Liver (tissue), 9 donors: ENCODE measurements around the gene CFAP410. TPM values are rescaled to one million over a fixed set of nuclear protein-coding genes. Genes with fewer than 3 reads are reported as not detected.

Source experiments
- DNase-seq: peaks from one replicate; pipeline ENCODE4 v3.0.0-alpha.2; 2017; ENCODE audit warnings: low spot score
- H3K27ac ChIP-seq, 2 donors: one replicate each; pipeline ENCODE4 v1.7.0; 2013; ENCODE audit warnings: inconsistent platforms in 2 of 2, low read length in 2 of 2, control low read depth in 1 of 2, low read depth in 1 of 2, mild to moderate bottlenecking in 1 of 2
- H3K27me3 ChIP-seq, 4 donors: one replicate each; pipeline versions ENCODE4 v1.6.1 to v1.7.0; 2013; ENCODE audit warnings: low read length in 3 of 4, inconsistent platforms in 1 of 4, mild to moderate bottlenecking in 1 of 4, moderate library complexity in 1 of 4; ENCODE audit not compliant: control insufficient read depth in 4 of 4, insufficient read depth in 4 of 4
- H3K36me3 ChIP-seq, 4 donors: one replicate each; pipeline versions ENCODE4 v1.6.1 to v1.7.0; 2013; ENCODE audit warnings: low read length in 3 of 4, mild to moderate bottlenecking in 3 of 4, low read depth in 1 of 4, moderate library complexity in 1 of 4; ENCODE audit not compliant: control insufficient read depth in 4 of 4, insufficient read depth in 3 of 4
- H3K4me1 ChIP-seq, 4 donors: one replicate each; pipeline versions ENCODE4 v1.6.1 to v1.7.0; 2013; ENCODE audit warnings: low read length in 3 of 4, mild to moderate bottlenecking in 3 of 4, moderate library complexity in 1 of 4; ENCODE audit not compliant: control insufficient read depth in 4 of 4, insufficient read depth in 4 of 4
- H3K4me3 ChIP-seq, 3 donors: one replicate each; pipeline versions ENCODE4 v1.6.1 to v1.7.0; 2013; ENCODE audit warnings: low read length in 3 of 3, control low read depth in 1 of 3, low read depth in 1 of 3, mild to moderate bottlenecking in 1 of 3
- H3K9ac ChIP-seq, 2 donors: one replicate each; pipeline ENCODE4 v1.7.0; 2013; ENCODE audit warnings: low read length in 2 of 2, mild to moderate bottlenecking in 2 of 2, moderate library complexity in 2 of 2, control low read depth in 1 of 2, low read depth in 1 of 2
- H3K9me3 ChIP-seq, 4 donors: one replicate each; pipeline versions ENCODE4 v1.6.1 to v1.7.0; 2013; ENCODE audit warnings: low read length in 3 of 4; ENCODE audit not compliant: control insufficient read depth in 4 of 4
- FOXA2 ChIP-seq: IDR thresholded peaks from 2 replicates; pipeline ENCODE4 v1.6.1; 2016; ENCODE audit warnings: antibody characterized with exemption
- NR2F2 ChIP-seq: IDR thresholded peaks from 2 replicates; pipeline ENCODE4 v1.6.1; 2016; ENCODE audit warnings: antibody characterized with exemption
- WGBS: extraction: QIAGEN DNeasy Blood & Tissue Kit; methylation state at CpG from one replicate; pipeline ENCODE4 v1.1.7; 2013; 5-methylcytosine and 5-hydroxymethylcytosine counted together
- polyA plus RNA-seq, 2 donors: library from polyadenylated mRNA; stranded (reverse) in 1 of 2; unstranded in 1 of 2; fragments of 200-250 nt in 1 of 2; fragments of >200 nt in 1 of 2; fragmentation: Nextera tagmentation in 1 of 2; extraction: Ambion mirVana in 1 of 2; gene quantifications; one replicate each; pipeline versions ENCODE4 v1.2.1 to v1.2.3, GENCODE V29; 2013 to 2015
- total RNA-seq, 2 donors: library from RNA; depleted of rRNA; stranded (reverse); fragments of >200 nt; gene quantifications; one replicate each; pipeline ENCODE4 v1.2.3, GENCODE V29; 2014
- TF ChIP-seq, protein P1 (sequence below): IDR thresholded peaks from 2 replicates; pipeline ENCODE4 v1.6.1; 2016; ENCODE audit warnings: antibody characterized with exemption
- TF ChIP-seq, protein P2 (sequence below): IDR thresholded peaks from 2 replicates; pipeline ENCODE4 v1.6.1; 2016; ENCODE audit warnings: antibody characterized with exemption, mild to moderate bottlenecking
- TF ChIP-seq, protein P3 (sequence below): IDR thresholded peaks from 2 replicates; pipeline ENCODE4 v1.6.1; 2016; ENCODE audit warnings: antibody characterized with exemption
- donor health status: healthy.
- donor health status: healthy.
- donor health status: healthy.
- donor health status: healthy.
- donor health status: healthy.

The CFAP410 gene
- total and polyA plus RNA-seq, 4 donors, result 7.9 to 16.3 (median 12.3) TPM

DNA sequence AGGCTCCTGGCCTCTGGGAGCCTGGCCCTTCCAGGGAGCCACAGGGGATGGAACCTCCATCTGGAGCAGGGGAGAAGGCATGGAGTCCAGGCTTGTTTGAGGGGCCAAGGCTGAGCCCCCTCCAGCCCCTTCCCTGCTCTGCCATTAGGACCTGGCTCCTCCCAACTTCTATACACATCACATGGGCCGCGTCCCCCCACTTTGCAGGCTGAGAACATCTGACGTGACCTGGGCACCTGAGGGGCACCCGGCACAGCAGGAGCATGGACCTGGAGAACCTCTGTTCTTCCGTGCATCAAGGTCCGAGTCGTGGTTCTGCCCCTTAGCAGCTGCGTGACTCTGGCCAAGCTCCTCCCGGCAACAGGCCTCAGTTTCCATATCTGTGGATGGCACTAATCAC lies 57.4 kb downstream of the CFAP410 start (continued):
- TF ChIP-seq, protein P1, sequence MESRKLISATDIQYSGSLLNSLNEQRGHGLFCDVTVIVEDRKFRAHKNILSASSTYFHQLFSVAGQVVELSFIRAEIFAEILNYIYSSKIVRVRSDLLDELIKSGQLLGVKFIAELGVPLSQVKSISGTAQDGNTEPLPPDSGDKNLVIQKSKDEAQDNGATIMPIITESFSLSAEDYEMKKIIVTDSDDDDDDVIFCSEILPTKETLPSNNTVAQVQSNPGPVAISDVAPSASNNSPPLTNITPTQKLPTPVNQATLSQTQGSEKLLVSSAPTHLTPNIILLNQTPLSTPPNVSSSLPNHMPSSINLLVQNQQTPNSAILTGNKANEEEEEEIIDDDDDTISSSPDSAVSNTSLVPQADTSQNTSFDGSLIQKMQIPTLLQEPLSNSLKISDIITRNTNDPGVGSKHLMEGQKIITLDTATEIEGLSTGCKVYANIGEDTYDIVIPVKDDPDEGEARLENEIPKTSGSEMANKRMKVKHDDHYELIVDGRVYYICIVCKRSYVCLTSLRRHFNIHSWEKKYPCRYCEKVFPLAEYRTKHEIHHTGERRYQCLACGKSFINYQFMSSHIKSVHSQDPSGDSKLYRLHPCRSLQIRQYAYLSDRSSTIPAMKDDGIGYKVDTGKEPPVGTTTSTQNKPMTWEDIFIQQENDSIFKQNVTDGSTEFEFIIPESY, result no peak

DNA sequence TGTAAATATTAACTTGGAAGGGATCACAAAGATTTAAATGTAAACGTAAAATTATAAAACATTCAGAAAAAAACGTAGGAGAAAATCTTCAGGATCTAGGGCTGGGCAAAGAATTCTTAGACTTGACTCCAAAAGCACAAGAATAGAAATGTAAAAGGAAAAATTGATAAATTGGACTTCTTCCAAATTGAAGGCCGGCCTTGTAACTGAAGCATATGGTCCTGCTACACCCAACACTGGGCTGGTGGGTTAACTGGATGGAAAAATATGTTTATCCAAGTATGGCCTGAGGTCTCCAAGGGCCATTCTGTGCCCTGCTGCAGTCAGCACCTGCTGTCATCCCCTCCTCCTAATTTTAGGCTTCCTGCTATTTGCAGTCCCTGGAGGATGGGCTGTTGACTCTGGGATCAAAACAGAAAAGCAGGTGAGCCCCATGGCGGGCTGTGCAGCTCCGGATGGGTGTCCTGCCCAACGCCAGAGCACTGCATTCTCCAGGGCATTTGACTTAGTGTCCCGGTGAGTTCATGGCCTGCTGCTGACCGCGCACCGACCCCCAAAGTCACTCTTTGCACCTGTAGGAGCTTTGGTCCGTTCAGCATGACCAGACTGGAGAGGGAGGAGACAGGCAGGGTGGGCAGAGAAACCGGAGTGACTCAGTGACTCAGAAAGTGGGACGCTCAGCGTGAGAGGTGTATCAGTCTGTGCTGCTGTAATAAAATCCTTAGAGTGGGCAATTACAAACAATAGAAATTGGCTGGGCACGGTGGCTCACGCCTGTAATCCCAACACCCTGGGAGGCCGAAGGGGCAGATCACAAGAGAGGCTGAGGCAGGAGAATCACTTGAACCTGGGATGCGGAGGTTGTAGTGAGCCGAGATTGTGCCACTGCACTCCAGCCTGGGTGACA lies 59.6 kb downstream of the CFAP410 start:
- H3K9me3 ChIP-seq, result no peaks in the 10 kb centered on the region
- no peaks in the 10 kb centered on the region for H3K27me3 ChIP-seq
- no peak for DNase-seq
- H3K9ac ChIP-seq, result no peak overlapping the region
- no peak overlapping the region for H3K27ac ChIP-seq
- no peak overlapping the region for H3K4me3 ChIP-seq
- H3K36me3 ChIP-seq, result no peaks in the 10 kb centered on the region
- H3K4me1 ChIP-seq, result no peaks in the 10 kb centered on the region
- TF ChIP-seq, protein P2, sequence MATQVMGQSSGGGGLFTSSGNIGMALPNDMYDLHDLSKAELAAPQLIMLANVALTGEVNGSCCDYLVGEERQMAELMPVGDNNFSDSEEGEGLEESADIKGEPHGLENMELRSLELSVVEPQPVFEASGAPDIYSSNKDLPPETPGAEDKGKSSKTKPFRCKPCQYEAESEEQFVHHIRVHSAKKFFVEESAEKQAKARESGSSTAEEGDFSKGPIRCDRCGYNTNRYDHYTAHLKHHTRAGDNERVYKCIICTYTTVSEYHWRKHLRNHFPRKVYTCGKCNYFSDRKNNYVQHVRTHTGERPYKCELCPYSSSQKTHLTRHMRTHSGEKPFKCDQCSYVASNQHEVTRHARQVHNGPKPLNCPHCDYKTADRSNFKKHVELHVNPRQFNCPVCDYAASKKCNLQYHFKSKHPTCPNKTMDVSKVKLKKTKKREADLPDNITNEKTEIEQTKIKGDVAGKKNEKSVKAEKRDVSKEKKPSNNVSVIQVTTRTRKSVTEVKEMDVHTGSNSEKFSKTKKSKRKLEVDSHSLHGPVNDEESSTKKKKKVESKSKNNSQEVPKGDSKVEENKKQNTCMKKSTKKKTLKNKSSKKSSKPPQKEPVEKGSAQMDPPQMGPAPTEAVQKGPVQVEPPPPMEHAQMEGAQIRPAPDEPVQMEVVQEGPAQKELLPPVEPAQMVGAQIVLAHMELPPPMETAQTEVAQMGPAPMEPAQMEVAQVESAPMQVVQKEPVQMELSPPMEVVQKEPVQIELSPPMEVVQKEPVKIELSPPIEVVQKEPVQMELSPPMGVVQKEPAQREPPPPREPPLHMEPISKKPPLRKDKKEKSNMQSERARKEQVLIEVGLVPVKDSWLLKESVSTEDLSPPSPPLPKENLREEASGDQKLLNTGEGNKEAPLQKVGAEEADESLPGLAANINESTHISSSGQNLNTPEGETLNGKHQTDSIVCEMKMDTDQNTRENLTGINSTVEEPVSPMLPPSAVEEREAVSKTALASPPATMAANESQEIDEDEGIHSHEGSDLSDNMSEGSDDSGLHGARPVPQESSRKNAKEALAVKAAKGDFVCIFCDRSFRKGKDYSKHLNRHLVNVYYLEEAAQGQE, result no peak
- TF ChIP-seq, protein P3, sequence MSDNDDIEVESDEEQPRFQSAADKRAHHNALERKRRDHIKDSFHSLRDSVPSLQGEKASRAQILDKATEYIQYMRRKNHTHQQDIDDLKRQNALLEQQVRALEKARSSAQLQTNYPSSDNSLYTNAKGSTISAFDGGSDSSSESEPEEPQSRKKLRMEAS, result no peak
- TF ChIP-seq NR2F2 (no peak), FOXA2 (no peak)
- 93% methylated on average over 19 of the region's 19 CpGs for WGBS

Other genes with a start within 250 kb of the CFAP410 start
- gene PWP2, start 232.0 kb downstream of the CFAP410 start, total RNA-seq, result 1 to 10 TPM; 4.6 to 8.4 TPM
- under 1 TPM; 0.66 to 0.85 TPM for gene PWP2, start 232.0 kb downstream of the CFAP410 start, polyA plus RNA-seq
- gene GATD3, start 205.7 kb downstream of the CFAP410 start, total RNA-seq, result 10 to 100 TPM in 1 of 2 donors, 1 to 10 TPM in 1; 2.0 to 57.1 TPM
- 1 to 10 TPM; 3.0 to 6.4 TPM for gene GATD3, start 205.7 kb downstream of the CFAP410 start, polyA plus RNA-seq
- gene ICOSLG, start 98.4 kb downstream of the CFAP410 start, total RNA-seq, result 1 to 10 TPM; 1.1 to 1.6 TPM
- gene ICOSLG, start 98.4 kb downstream of the CFAP410 start, polyA plus RNA-seq, result 1 to 10 TPM in 1 of 2 donors, under 1 TPM in 1; 0.69 to 1.1 TPM
- gene DNMT3L, start 77.5 kb downstream of the CFAP410 start, total RNA-seq, result under 1 TPM in 1 of 2 donors, not detected in 1; 0.25 TPM
- gene DNMT3L, start 77.5 kb downstream of the CFAP410 start, polyA plus RNA-seq, result under 1 TPM; 0.18 to 0.99 TPM
- under 1 TPM in 1 of 2 donors, not detected in 1; 0.05 TPM for gene AIRE, start 53.5 kb downstream of the CFAP410 start, total RNA-seq
- not detected for gene AIRE, start 53.5 kb downstream of the CFAP410 start, polyA plus RNA-seq
- 10 to 100 TPM; 83.9 to 98.4 TPM for gene PFKL, start 39.3 kb downstream of the CFAP410 start, total RNA-seq
- gene PFKL, start 39.3 kb downstream of the CFAP410 start, polyA plus RNA-seq, result 10 to 100 TPM; 48.1 to 78.1 TPM
- gene TRPM2, start 14.2 kb upstream of the CFAP410 start, total RNA-seq, result 1 to 10 TPM in 1 of 2 donors, under 1 TPM in 1; 0.65 to 1.3 TPM
- under 1 TPM; 0.43 to 0.61 TPM for gene TRPM2, start 14.2 kb upstream of the CFAP410 start, polyA plus RNA-seq
- 10 to 100 TPM in 1 of 2 donors, 1 to 10 TPM in 1; 3.0 to 14.2 TPM for gene LRRC3, start 116.1 kb upstream of the CFAP410 start, total RNA-seq
- gene LRRC3, start 116.1 kb upstream of the CFAP410 start, polyA plus RNA-seq, result 10 to 100 TPM in 1 of 2 donors, 1 to 10 TPM in 1; 3.9 to 11.1 TPM
- gene KRTAP10-1, start 200.8 kb upstream of the CFAP410 start, total RNA-seq, result not detected
- gene KRTAP10-1, start 200.8 kb upstream of the CFAP410 start, polyA plus RNA-seq, result not detected
- gene KRTAP10-2, start 212.1 kb upstream of the CFAP410 start, total RNA-seq, result not detected
- gene KRTAP10-2, start 212.1 kb upstream of the CFAP410 start, polyA plus RNA-seq, result not detected
- gene KRTAP10-3, start 219.4 kb upstream of the CFAP410 start, total RNA-seq, result not detected
- gene KRTAP10-3, start 219.4 kb upstream of the CFAP410 start, polyA plus RNA-seq, result not detected
- not detected for gene KRTAP10-4, start 234.3 kb upstream of the CFAP410 start, total RNA-seq
- gene KRTAP10-4, start 234.3 kb upstream of the CFAP410 start, polyA plus RNA-seq, result not detected
- not detected for gene KRTAP10-5, start 241.2 kb upstream of the CFAP410 start, total RNA-seq
- not detected for gene KRTAP10-5, start 241.2 kb upstream of the CFAP410 start, polyA plus RNA-seq